Amniotic stem cell (primary cell): ENCODE measurements around the gene CCNB3.
"Not testable (repeated sequence)": the region's sequence is repeated elsewhere in the genome, so short reads cannot be mapped to it uniquely, and the experiment has no call there.

Source experiments
- DNase-seq: peaks from one replicate; lab custom pipeline; 2025; lab: John Stamatoyannopoulos, UW

Gene CCNB3

GRCh38 chrX:50204364-50204899 is at the start of gene CCNB3:
TSS of gene CCNB3 (plus strand) at chrX:50204765. CDS start at chrX:50285164, 80,399 bp downstream.
- DNase-seq: peak; percentile 4

GRCh38 chrX:50157545-50158135 is 46.9 kb upstream of the CCNB3 start:
- no peak for DNase-seq

GRCh38 chrX:50158593-50158992 is 46.0 kb upstream of the CCNB3 start:
- DNase-seq: no peak

- no peak for DNase-seq
Measured at GRCh38 chrX:50161127-50161526, 43.4 kb upstream of the CCNB3 start.

- DNase-seq: no peak
Measured at GRCh38 chrX:50165727-50166126, 38.8 kb upstream of the CCNB3 start.

- no peak for DNase-seq
Measured at GRCh38 chrX:50167366-50167765, 37.2 kb upstream of the CCNB3 start.

- DNase-seq: no peak
Measured at GRCh38 chrX:50168241-50168687, 36.3 kb upstream of the CCNB3 start.

- DNase-seq: no peak
Measured at GRCh38 chrX:50169717-50170116, 34.8 kb upstream of the CCNB3 start.

- no peak for DNase-seq
Measured at GRCh38 chrX:50180073-50180940, 24.3 kb upstream of the CCNB3 start.

GRCh38 chrX:50183891-50184290 is 20.7 kb upstream of the CCNB3 start:
- no peak for DNase-seq

GRCh38 chrX:50188859-50189600 is 15.5 kb upstream of the CCNB3 start:
- no peak for DNase-seq

- no peak for DNase-seq
Measured at GRCh38 chrX:50198348-50198747, 6.2 kb upstream of the CCNB3 start.

- DNase-seq: no peak
Measured at GRCh38 chrX:50200907-50201306, 3.7 kb upstream of the CCNB3 start, which contains the start of gene AKAP4. TSS of gene AKAP4 (minus strand) at chrX:50201007. CDS start at chrX:50200889, 118 bp downstream.

GRCh38 chrX:50202539-50202938 is 2.0 kb upstream of the CCNB3 start:
- no peak for DNase-seq

GRCh38 chrX:50206753-50207152 is 2.2 kb downstream of the CCNB3 start:
- no peak for DNase-seq

GRCh38 chrX:50211510-50211909 is 6.9 kb downstream of the CCNB3 start:
- DNase-seq: no peak

GRCh38 chrX:50281253-50281652 is 76.7 kb downstream of the CCNB3 start:
- DNase-seq: no peak

- DNase-seq: no peak
Measured at GRCh38 chrX:50327235-50327634, 122.7 kb downstream of the CCNB3 start.

- DNase-seq: not testable (repeated sequence)
Measured at GRCh38 chrX:50332668-50333067, 128.1 kb downstream of the CCNB3 start.

GRCh38 chrX:50333308-50333707 is 128.7 kb downstream of the CCNB3 start:
- DNase-seq: no peak

- no peak for DNase-seq
Measured at GRCh38 chrX:50343917-50344316, 139.4 kb downstream of the CCNB3 start.

GRCh38 chrX:50372966-50373365 is 168.4 kb downstream of the CCNB3 start:
- DNase-seq: no peak
